Thymus (tissue), 11 donors: ENCODE data around the gene C3orf49. TPM values are rescaled to one million over a fixed set of nuclear protein-coding genes. Genes with fewer than 3 reads are reported as not detected.

Experiments used
- DNase-seq, 9 donors: peaks; one replicate each; pipeline ENCODE4 v3.0.0-alpha.2; 2013; ENCODE audit warnings: low spot score in 9 of 9, low read depth in 6 of 9, missing footprints in 1 of 9
- H3K27ac ChIP-seq, 2 donors: one replicate each; pipeline ENCODE4 v1.5.1; 2013; ENCODE audit warnings: control low read depth in 1 of 2, low read depth in 1 of 2, low read length in 1 of 2, mild to moderate bottlenecking in 1 of 2, moderate library complexity in 1 of 2
- H3K27me3 ChIP-seq, 2 donors: one replicate each; pipeline ENCODE4 v1.5.1; 2013; ENCODE audit warnings: low read length in 1 of 2; ENCODE audit not compliant: control insufficient read depth in 2 of 2, insufficient read depth in 1 of 2
- H3K36me3 ChIP-seq, 2 donors: one replicate each; pipeline ENCODE4 v1.5.1; 2013; ENCODE audit warnings: low read length in 1 of 2, mild to moderate bottlenecking in 1 of 2, moderate library complexity in 1 of 2; ENCODE audit not compliant: control insufficient read depth in 2 of 2, insufficient read depth in 2 of 2
- H3K4me1 ChIP-seq, 2 donors: one replicate each; pipeline ENCODE4 v1.5.1; 2013; ENCODE audit warnings: low read length in 2 of 2; ENCODE audit not compliant: control insufficient read depth in 2 of 2, insufficient read depth in 2 of 2
- H3K4me3 ChIP-seq, 2 donors: one replicate each; pipeline ENCODE4 v1.5.1; 2013; ENCODE audit warnings: low read length in 2 of 2, control low read depth in 1 of 2, mild to moderate bottlenecking in 1 of 2
- H3K9me3 ChIP-seq, 2 donors: one replicate each; pipeline ENCODE4 v1.5.1; 2013; ENCODE audit warnings: low read length in 1 of 2, mild to moderate bottlenecking in 1 of 2; ENCODE audit not compliant: control insufficient read depth in 2 of 2, insufficient read depth in 1 of 2
- WGBS: extraction: QIAGEN DNeasy Blood & Tissue Kit; methylation state at CpG from one replicate; pipeline ENCODE4 v1.1.7; 2013; 5-methylcytosine and 5-hydroxymethylcytosine counted together
- polyA plus RNA-seq: library from polyadenylated mRNA; stranded (reverse); fragments of 200-250 nt; gene quantifications from one replicate; pipeline ENCODE4 v1.2.3, GENCODE V29; 2013
- total RNA-seq: library from RNA; stranded (reverse); fragments of 120-200 nt; gene quantifications from one replicate; pipeline ENCODE4 v1.2.4, GENCODE V29; 2013
- donor health status: healthy.

Gene C3orf49
- total and polyA plus RNA-seq, 2 donors, result 0.05 TPM; not detected in 1

DNA sequence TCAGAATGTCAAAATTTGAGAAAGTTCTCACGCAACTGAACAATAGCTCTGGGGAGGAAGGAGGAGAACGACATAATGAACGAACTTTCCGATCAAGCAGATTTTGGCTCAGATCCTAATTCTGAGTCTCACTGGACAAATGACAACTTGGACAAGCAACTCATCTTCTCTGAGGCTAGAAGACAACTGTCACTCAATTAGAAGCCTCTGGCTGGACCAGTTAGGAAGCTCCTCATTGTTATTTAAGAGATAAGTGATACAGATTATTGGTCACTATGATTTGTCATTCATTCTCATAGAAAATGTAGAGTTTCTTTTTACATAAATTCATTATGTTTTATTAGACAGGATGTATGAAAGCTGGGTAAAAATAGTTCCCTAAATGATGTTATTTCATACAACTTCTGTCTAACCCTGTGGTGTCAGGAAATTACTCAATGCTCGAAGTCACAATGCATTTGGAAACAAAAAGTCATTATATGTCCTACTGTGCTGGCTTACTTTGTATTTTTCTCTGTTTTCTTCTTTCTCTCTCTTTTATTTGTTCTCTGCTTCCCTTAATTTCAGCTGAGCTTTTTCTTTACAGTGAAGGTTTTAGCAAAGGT, 11.0 kb upstream of the C3orf49 start:
- Histone ChIP-seq H3K36me3 (no peaks in the 10 kb centered on the region), H3K27me3 (no peaks in the 10 kb centered on the region), H3K4me1 (no peaks in the 10 kb centered on the region), H3K4me3 (no peak overlapping the region), H3K27ac (no peak overlapping the region), H3K9me3 (no peaks in the 10 kb centered on the region)
- WGBS, result 82% methylated on average over 5 of the region's 5 CpGs
- no peak for DNase-seq

DNA sequence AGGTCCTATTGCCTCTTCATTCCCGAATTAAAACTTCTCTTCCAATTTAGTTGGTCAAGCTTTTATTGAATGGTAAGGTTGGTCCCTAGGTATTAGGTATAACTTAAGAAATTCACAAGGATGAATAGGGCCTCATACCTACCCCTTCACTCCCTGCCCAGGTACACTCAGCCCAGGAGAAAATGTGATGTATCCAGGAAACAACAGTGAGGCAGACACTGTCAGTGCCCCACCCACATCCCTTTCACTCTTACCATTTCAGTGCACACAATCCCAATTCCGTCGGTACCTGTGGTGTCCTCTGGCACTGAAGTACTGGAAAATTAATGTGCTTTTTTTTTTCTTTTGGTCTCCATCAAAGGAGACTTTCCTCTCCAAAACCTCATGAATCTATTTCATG, 10.5 kb upstream of the C3orf49 start:
- Histone ChIP-seq H3K36me3 (no peaks in the 10 kb centered on the region), H3K4me3 (no peak overlapping the region), H3K9me3 (no peaks in the 10 kb centered on the region), H3K27me3 (no peaks in the 10 kb centered on the region), H3K4me1 (no peaks in the 10 kb centered on the region), H3K27ac (no peak overlapping the region)
- no peak for DNase-seq
- WGBS, result 93% methylated on average over 3 of the region's 3 CpGs

DNA sequence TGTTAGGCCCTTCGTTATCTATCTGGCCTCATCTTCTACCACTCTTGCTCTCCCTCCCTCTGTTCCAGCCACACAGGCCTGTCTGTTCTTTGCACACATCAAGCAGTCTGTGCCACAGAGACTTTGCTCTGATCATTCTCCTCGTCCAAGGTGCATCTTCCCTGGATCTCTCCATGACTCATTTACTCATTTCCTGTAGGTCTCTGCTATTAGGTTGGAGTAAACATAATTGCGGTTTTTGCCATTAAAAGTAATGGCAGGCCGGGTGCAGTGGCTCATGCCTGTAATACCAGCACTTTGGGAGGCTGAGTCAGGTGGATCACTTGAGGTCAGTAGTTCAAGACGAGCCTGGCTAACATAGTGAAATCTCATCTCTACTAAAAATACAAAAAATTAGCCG, 9.5 kb upstream of the C3orf49 start:
- Histone ChIP-seq H3K27ac (no peak overlapping the region), H3K4me3 (no peak overlapping the region), H3K36me3 (no peaks in the 10 kb centered on the region), H3K9me3 (no peaks in the 10 kb centered on the region), H3K27me3 (no peaks in the 10 kb centered on the region), H3K4me1 (no peaks in the 10 kb centered on the region)
- WGBS, result 96% methylated on average over 6 of the region's 6 CpGs
- no peak for DNase-seq

DNA sequence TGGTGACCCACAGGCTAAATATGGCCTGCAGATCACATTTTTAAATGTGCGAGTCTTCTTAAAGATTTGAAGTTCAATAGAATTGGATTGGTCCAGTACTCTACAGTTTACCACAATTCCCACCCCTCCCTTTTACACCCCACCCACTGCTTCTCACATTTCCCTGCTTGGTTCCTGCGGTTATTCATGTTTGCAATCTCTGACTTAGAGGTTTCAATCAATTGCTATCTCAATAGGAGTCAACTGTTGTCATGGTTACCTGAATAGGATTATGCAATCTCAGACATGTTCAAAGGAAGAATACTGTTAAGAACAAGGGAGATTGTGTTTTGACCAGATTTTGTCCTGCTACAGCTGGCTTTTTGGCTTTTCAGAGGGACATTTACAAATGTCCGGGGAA, 4.9 kb upstream of the C3orf49 start:
- H3K27ac ChIP-seq, result no peak overlapping the region
- no peak for DNase-seq
- 95% methylated on average over 3 of the region's 3 CpGs for WGBS
- H3K36me3 ChIP-seq, result no peaks in the 10 kb centered on the region
- no peaks in the 10 kb centered on the region for H3K27me3 ChIP-seq
- H3K4me3 ChIP-seq, result no peak overlapping the region
- no peaks in the 10 kb centered on the region for H3K4me1 ChIP-seq
- H3K9me3 ChIP-seq, result no peaks in the 10 kb centered on the region

DNA sequence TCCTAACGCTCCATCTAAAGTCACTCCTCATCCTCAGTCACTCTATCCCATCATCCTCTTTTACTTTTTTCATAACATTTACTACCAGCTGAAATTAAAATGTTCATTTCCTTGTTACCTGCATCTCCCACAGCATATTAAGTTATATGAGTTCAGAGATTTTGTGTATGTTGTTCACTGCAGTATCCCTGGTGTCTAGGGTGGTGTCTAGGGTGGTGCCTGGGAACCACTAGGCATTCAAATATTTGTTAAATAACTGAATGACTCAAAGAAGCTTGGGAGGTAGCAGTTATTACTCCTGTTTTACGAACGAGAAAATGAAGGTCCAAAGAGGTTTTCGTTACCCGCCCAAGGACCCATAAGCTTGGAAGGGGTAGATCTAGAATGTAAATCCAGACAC, 1.9 kb upstream of the C3orf49 start:
- WGBS, result 98% methylated on average over 5 of the region's 5 CpGs
- H3K27ac ChIP-seq, result no peak overlapping the region
- DNase-seq, result no peak
- no peaks in the 10 kb centered on the region for H3K4me1 ChIP-seq
- H3K36me3 ChIP-seq, result no peaks in the 10 kb centered on the region
- H3K4me3 ChIP-seq, result no peak overlapping the region
- H3K9me3 ChIP-seq, result no peaks in the 10 kb centered on the region
- no peaks in the 10 kb centered on the region for H3K27me3 ChIP-seq

DNA sequence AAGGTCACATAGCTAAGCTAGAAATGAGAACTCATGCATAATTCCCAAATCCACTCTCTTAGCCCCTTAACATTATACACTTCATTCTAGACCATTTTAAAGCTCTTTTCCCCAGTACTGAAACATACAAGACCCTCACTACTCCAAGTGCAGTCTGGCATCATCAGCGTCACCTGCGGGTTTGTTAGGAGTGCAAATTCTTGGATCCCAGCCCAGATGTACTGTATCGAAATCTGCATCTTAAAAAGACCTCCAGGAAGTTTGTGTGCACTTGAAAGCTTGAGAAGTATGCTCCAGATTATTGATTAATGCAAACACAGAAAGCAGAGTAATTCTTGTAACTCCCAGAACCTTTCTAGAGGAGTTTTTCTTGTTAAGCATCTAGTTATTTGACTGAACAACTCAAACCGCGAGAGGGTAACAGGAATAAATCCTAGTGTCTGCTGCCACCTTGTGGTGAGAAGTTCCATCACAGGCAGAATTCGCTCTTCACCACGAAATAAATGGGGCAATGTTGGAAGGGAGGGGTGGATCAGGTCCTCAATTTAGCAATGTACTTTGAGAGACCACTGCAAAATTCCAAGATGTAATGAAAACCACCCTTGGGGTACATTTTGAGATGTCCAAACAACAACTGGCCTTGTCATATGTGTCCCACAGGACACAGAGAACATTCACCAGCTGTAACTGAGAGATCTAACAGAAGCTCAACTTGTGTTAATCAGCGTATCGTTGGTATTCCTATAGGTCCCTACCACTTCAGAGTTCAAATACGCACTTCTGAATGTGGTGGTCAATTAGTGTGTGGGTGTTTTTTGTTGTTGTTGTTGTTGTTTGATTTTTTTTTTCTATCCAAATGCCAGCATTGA, 583 bp upstream of the C3orf49 start:
- no peak overlapping the region for H3K4me3 ChIP-seq
- no peaks in the 10 kb centered on the region for H3K4me1 ChIP-seq
- peak; percentile 16 to 74 (median 50) for DNase-seq
- H3K9me3 ChIP-seq, result no peaks in the 10 kb centered on the region
- no peaks in the 10 kb centered on the region for H3K36me3 ChIP-seq
- H3K27ac ChIP-seq, result no peak overlapping the region
- 56% methylated on average over 10 of the region's 10 CpGs for WGBS
- H3K27me3 ChIP-seq, result no peaks in the 10 kb centered on the region

DNA sequence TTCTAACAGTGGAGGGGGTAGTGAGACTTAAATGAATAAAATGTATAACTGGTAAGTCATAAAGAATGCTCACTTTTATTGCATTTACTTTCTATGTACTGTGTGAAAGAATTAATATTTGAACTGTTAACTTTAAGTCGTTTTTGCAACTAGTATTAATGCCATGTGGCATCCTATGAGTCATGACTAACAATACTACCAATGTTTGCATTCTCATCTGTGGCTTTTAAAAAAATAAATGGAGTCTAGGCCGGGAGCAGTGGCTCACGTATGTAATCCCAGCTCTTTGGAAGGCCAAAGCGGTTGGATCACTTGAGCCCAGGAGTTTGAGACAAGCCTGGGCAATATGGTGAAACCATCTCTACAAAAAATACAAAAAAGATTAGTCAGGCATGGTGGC, 5.2 kb downstream of the C3orf49 start:
- H3K27ac ChIP-seq, result no peak overlapping the region

DNA sequence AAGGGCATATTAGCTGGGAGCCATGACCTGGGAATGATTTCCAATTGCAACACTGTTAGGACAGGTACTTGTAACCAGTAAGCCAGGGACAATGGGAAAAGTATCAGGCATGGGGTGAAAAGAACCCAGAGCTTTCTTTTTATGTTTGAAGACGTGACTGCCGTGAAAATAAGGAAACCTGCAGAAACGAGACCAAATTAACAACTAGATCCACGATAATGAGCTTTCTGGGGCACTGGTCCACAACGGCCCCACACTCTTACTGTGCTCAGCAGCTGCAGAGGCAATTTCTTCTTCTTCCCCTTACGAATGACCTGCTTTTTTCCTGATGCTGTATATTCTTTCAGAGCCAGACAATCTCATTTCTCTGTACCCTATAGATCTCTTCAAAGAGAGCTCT, 11.4 kb downstream of the C3orf49 start:
- no peaks in the 10 kb centered on the region for H3K4me1 ChIP-seq
- H3K27me3 ChIP-seq, result no peaks in the 10 kb centered on the region
- no peak overlapping the region for H3K27ac ChIP-seq
- H3K9me3 ChIP-seq, result no peaks in the 10 kb centered on the region
- H3K4me3 ChIP-seq, result no peak overlapping the region
- no peak for DNase-seq
- 98% methylated on average over 6 of the region's 6 CpGs for WGBS
- peaks cover 0 to 15% of the 10 kb centered on the region in 2 donors for H3K36me3 ChIP-seq

More for the DNA sequence above, 5.2 kb downstream of the C3orf49 start:
- H3K27me3 ChIP-seq, result no peaks in the 10 kb centered on the region
- no peak for DNase-seq
- no peaks in the 10 kb centered on the region for H3K36me3 ChIP-seq
- 97% methylated on average over 4 of the region's 4 CpGs for WGBS
- no peaks in the 10 kb centered on the region for H3K9me3 ChIP-seq
- H3K4me1 ChIP-seq, result no peaks in the 10 kb centered on the region
- H3K4me3 ChIP-seq, result no peak overlapping the region

DNA sequence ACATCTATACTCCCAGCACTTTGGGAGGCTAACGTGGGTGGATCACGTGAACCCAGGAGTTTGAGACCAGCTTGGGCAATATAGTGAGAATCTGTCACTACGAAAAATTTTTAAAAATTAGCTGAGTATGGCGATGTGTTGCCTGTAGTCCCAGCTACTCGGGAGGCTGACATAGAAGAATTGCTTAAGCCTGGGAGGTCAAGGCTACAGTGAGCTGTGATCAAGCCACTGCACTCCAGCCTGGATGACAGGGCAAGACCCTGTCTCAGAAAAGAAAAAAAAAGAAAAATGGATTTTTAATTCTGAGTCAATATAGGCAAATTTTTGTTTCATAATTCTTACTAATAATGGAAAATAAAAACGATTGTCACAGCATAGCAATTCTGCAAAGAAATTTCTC, 13.3 kb downstream of the C3orf49 start:
- WGBS, result 98% methylated on average over 6 of the region's 6 CpGs
- peaks cover 0 to 15% of the 10 kb centered on the region in 2 donors for H3K36me3 ChIP-seq
- no peak for DNase-seq
- H3K4me3 ChIP-seq, result no peak overlapping the region
- H3K4me1 ChIP-seq, result no peaks in the 10 kb centered on the region
- no peaks in the 10 kb centered on the region for H3K9me3 ChIP-seq
- no peaks in the 10 kb centered on the region for H3K27me3 ChIP-seq
- no peak overlapping the region for H3K27ac ChIP-seq
